Measurements from ENCODE around the gene CNTN1.

Gene CNTN1

GRCh38 chr12:40742041-40742440, 49.8 kb downstream of the CNTN1 start:
- ChIA-PET POLR2A (no interaction called here), CTCF (no interaction called here)
- H3K4me3 ChIP-seq (ENCODE audit: low read depth, low read length), result no peak overlapping the region
- DNase-seq (ENCODE audit: low read depth, low spot score), result no peak
- TF ChIP-seq, protein P1, sequence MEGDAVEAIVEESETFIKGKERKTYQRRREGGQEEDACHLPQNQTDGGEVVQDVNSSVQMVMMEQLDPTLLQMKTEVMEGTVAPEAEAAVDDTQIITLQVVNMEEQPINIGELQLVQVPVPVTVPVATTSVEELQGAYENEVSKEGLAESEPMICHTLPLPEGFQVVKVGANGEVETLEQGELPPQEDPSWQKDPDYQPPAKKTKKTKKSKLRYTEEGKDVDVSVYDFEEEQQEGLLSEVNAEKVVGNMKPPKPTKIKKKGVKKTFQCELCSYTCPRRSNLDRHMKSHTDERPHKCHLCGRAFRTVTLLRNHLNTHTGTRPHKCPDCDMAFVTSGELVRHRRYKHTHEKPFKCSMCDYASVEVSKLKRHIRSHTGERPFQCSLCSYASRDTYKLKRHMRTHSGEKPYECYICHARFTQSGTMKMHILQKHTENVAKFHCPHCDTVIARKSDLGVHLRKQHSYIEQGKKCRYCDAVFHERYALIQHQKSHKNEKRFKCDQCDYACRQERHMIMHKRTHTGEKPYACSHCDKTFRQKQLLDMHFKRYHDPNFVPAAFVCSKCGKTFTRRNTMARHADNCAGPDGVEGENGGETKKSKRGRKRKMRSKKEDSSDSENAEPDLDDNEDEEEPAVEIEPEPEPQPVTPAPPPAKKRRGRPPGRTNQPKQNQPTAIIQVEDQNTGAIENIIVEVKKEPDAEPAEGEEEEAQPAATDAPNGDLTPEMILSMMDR (IDR thresholded peaks at IDR 0.05; ENCODE audit: insufficient read depth, low read length, missing control alignments), result no peak

DNA sequence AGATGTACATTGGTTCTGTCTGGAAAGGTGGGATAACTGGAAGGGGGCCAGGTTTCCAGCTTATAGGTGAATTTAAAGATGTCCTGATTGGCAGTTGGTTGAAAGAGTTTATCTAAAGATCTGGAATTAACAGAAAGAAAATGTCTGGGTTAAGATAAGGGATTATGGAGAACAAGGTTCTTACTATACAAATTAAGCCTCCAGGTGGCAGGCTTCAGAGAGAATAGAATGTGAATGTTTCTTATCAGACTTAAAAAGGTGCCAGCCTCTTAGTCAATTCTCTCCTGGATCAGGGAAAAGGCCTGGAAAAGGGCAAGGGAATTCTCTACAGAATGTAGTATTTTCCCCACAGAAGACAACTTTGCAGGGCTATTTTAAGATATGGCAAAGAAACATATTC, 53.1 kb downstream of the CNTN1 start:
- ChIA-PET CTCF (no interaction called here), POLR2A (no interaction called here)
- H3K4me3 ChIP-seq (ENCODE audit: low read depth, low read length), result no peak overlapping the region
- TF ChIP-seq, protein P1 (IDR thresholded peaks at IDR 0.05; ENCODE audit: insufficient read depth, low read length, missing control alignments), result no peak
- no peak for DNase-seq (ENCODE audit: low read depth, low spot score)

GRCh38 chr12:40749863-40750262, 57.6 kb downstream of the CNTN1 start:
- POLR2A ChIA-PET, result no interaction called here
- DNase-seq (ENCODE audit: low read depth, low spot score), result no peak
- TF ChIP-seq, protein P1 (IDR thresholded peaks at IDR 0.05; ENCODE audit: insufficient read depth, low read length, missing control alignments), result no peak
- H3K4me3 ChIP-seq (ENCODE audit: low read depth, low read length), result no peak overlapping the region
- CTCF ChIA-PET, result no interaction called here

GRCh38 chr12:40752011-40752410, 59.8 kb downstream of the CNTN1 start:
- H3K4me3 ChIP-seq (ENCODE audit: low read depth, low read length), result no peak overlapping the region
- ChIA-PET CTCF (no interaction called here), POLR2A (no interaction called here)
- no peak for DNase-seq (ENCODE audit: low read depth, low spot score)
- TF ChIP-seq, protein P1 (IDR thresholded peaks at IDR 0.05; ENCODE audit: insufficient read depth, low read length, missing control alignments), result no peak

DNA sequence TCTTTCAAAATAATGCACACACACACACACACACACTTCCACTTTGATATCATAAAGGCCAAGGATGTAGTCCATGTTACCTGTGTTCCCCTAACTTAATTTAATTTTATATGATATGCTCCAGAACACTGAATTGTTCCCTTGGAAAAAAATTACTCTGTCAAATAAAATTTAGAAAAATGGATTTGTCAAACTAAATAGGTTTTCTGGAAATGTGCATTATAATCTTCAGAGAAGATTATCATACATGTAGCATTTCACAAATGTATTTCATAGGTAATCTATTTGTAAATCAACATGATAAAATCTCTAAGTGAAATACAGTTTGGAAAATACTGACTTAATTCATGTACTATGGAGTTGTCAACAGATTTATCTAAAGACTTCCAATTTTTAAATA, 68.6 kb downstream of the CNTN1 start:
- no peak for DNase-seq (ENCODE audit: low read depth, low spot score)
- ChIA-PET CTCF (no interaction called here), POLR2A (no interaction called here)
- TF ChIP-seq, protein P1 (IDR thresholded peaks at IDR 0.05; ENCODE audit: insufficient read depth, low read length, missing control alignments), result no peak
- H3K4me3 ChIP-seq (ENCODE audit: low read depth, low read length), result no peak overlapping the region

DNA sequence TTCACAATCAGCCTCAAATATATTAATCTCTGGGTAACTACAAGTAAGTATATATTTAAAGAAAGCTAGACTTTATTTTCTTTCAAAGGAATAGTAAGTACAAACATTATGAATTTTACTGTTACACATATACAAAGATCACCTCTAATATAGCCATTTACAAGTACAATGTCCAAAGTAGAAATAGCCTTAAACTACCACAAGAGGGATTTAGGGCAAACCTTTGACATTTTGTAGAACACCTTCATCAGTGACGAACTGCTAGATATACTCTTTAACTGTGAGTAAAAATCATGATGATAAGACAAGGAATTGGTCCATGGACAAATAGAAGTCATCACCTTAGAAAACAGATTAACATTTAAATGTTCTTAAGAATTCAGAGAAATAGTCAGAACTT, 69.8 kb downstream of the CNTN1 start:
- ChIA-PET CTCF (no interaction called here), POLR2A (no interaction called here)
- no peak overlapping the region for H3K4me3 ChIP-seq (ENCODE audit: low read depth, low read length)
- no peak for DNase-seq (ENCODE audit: low read depth, low spot score)
- TF ChIP-seq, protein P1 (IDR thresholded peaks at IDR 0.05; ENCODE audit: insufficient read depth, low read length, missing control alignments), result no peak
